ENCODE data around the gene DDX20.
"Not testable (repeated sequence)": the region's sequence is repeated elsewhere in the genome, so short reads cannot be mapped to it uniquely, and the experiment has no call there.

The DDX20 gene

GRCh38 chr1:111734426-111734825 lies 21.3 kb upstream of the DDX20 start:
- DNase-seq = no peak

GRCh38 chr1:111734856-111735255 lies 20.8 kb upstream of the DDX20 start:
- no peak for DNase-seq

- no peak for DNase-seq
Observed at GRCh38 chr1:111735321-111735720, 20.4 kb upstream of the DDX20 start.

- peak; percentile 31 for DNase-seq
Observed at GRCh38 chr1:111735858-111736544, 19.7 kb upstream of the DDX20 start.

GRCh38 chr1:111736548-111737215 lies 19.0 kb upstream of the DDX20 start:
- no peak for DNase-seq

- DNase-seq = peak; percentile 13
Observed at GRCh38 chr1:111737216-111738132, 18.2 kb upstream of the DDX20 start.

- DNase-seq = no peak
Observed at GRCh38 chr1:111738133-111738435, 17.6 kb upstream of the DDX20 start.

- peak; percentile 64 for DNase-seq
Observed at GRCh38 chr1:111738436-111739193, 17.1 kb upstream of the DDX20 start.

GRCh38 chr1:111739194-111739924 lies 16.3 kb upstream of the DDX20 start, which contains the start of gene INKA2:
TSS of gene INKA2 (minus strand) at chr1:111739395. CDS start at chr1:111739242, 153 bp downstream.
- DNase-seq = peak; percentile 90

GRCh38 chr1:111739925-111740765 lies 15.6 kb upstream of the DDX20 start:
- peak; percentile 78 for DNase-seq

GRCh38 chr1:111742292-111742691 lies 13.4 kb upstream of the DDX20 start:
- DNase-seq = not testable (repeated sequence)

- DNase-seq = no peak
Observed at GRCh38 chr1:111742938-111743549, 12.7 kb upstream of the DDX20 start.

GRCh38 chr1:111743679-111744101 lies 12.0 kb upstream of the DDX20 start:
- DNase-seq = no peak

- DNase-seq = no peak
Observed at GRCh38 chr1:111745675-111746613, 9.8 kb upstream of the DDX20 start.

- no peak for DNase-seq
Observed at GRCh38 chr1:111746614-111746999, 9.1 kb upstream of the DDX20 start.

GRCh38 chr1:111747282-111747734 lies 8.4 kb upstream of the DDX20 start:
- DNase-seq = peak; percentile 45

- DNase-seq = no peak
Observed at GRCh38 chr1:111747947-111748346, 7.8 kb upstream of the DDX20 start.

GRCh38 chr1:111749628-111750027 lies 6.1 kb upstream of the DDX20 start:
- no peak for DNase-seq

GRCh38 chr1:111750856-111751255 lies 4.8 kb upstream of the DDX20 start:
- no peak for DNase-seq
